H9 (cell line): ENCODE data around the gene ADAMTS16. TPM values are rescaled to one million over a fixed set of nuclear protein-coding genes. Genes with fewer than 3 reads are reported as not detected.

Experiments
- DNase-seq: peaks from one replicate; pipeline ENCODE4 v3.0.0-alpha.2; 2017
- H2AFZ ChIP-seq: one replicate; pipeline ENCODE4 v1.6.1; 2013; ENCODE audit warnings: mild to moderate bottlenecking, low read length, control low read depth, moderate library complexity
- H2AK5ac ChIP-seq: 2 replicates; pipeline ENCODE4 v1.6.1; 2013; ENCODE audit warnings: low read length, control low read depth, mixed read lengths; ENCODE audit not compliant: insufficient read length
- H2BK120ac ChIP-seq: one replicate; pipeline ENCODE4 v1.6.1; 2013; ENCODE audit warnings: low read depth, mild to moderate bottlenecking, low read length, control low read depth, inconsistent platforms; ENCODE audit not compliant: poor library complexity, severe bottlenecking
- H2BK12ac ChIP-seq: 2 replicates; pipeline ENCODE4 v1.6.1; 2013; ENCODE audit warnings: low read length, control low read depth, mixed read lengths, low read depth; ENCODE audit not compliant: insufficient read length
- H2BK15ac ChIP-seq: 2 replicates; pipeline ENCODE4 v1.6.1; 2013; ENCODE audit warnings: low read depth, low read length, control low read depth
- H2BK20ac ChIP-seq: one replicate; pipeline ENCODE4 v1.6.1; 2013; ENCODE audit warnings: low read depth, mild to moderate bottlenecking, low read length, control low read depth, inconsistent platforms; ENCODE audit not compliant: poor library complexity, severe bottlenecking
- H2BK5ac ChIP-seq: 2 replicates; pipeline ENCODE4 v1.6.1; 2013; ENCODE audit warnings: low read length, control low read depth, mixed read lengths; ENCODE audit not compliant: insufficient read length
- H3K14ac ChIP-seq: 2 replicates; pipeline ENCODE4 v1.6.1; 2013; ENCODE audit warnings: low read length, control low read depth; ENCODE audit not compliant: insufficient read depth
- H3K18ac ChIP-seq: 2 replicates; pipeline ENCODE4 v1.6.1; 2013; ENCODE audit warnings: low read depth, mild to moderate bottlenecking, mixed read lengths, low read length, control low read depth; ENCODE audit not compliant: insufficient read length
- H3K23ac ChIP-seq: 2 replicates; pipeline ENCODE4 v1.6.1; 2013; ENCODE audit warnings: low read length, control low read depth, mixed read lengths, low read depth; ENCODE audit not compliant: insufficient read length
- H3K23me2 ChIP-seq: 2 replicates; pipeline ENCODE4 v1.6.1; 2013; ENCODE audit warnings: low read depth, mild to moderate bottlenecking, mixed read lengths, low read length, control low read depth; ENCODE audit not compliant: insufficient read length, poor library complexity, severe bottlenecking
- H3K27ac ChIP-seq: 2 replicates; pipeline ENCODE4 v1.5.1; 2013; ENCODE audit warnings: low read length, control low read depth, mixed read lengths, low read depth; ENCODE audit not compliant: insufficient read length
- H3K27me3 ChIP-seq: 2 replicates; pipeline ENCODE4 v1.6.1; 2013; ENCODE audit warnings: low read length, control low read depth, inconsistent platforms; ENCODE audit not compliant: insufficient read depth
- H3K4ac ChIP-seq: 2 replicates; pipeline ENCODE4 v1.6.1; 2013; ENCODE audit warnings: low read depth, mild to moderate bottlenecking, control low read depth, inconsistent platforms, low read length, moderate library complexity
- H3K4me1 ChIP-seq: 2 replicates; pipeline ENCODE4 v1.6.1; 2013; ENCODE audit warnings: low read length, control low read depth, inconsistent platforms; ENCODE audit not compliant: insufficient read depth
- H3K4me2 ChIP-seq: 2 replicates; pipeline ENCODE4 v1.6.1; 2013; ENCODE audit warnings: low read length, control low read depth, mixed read lengths; ENCODE audit not compliant: insufficient read length, insufficient read depth
- H3K56ac ChIP-seq: 2 replicates; pipeline ENCODE4 v1.6.1; 2013; ENCODE audit warnings: low read depth, mild to moderate bottlenecking, mixed read lengths, low read length, control low read depth; ENCODE audit not compliant: insufficient read length
- H3K79me1 ChIP-seq: 2 replicates; pipeline ENCODE4 v1.6.1; 2013; ENCODE audit warnings: low read depth, mild to moderate bottlenecking, moderate library complexity, low read length, control low read depth, inconsistent platforms; ENCODE audit not compliant: insufficient read depth, poor library complexity, severe bottlenecking
- H3K79me2 ChIP-seq: 2 replicates; pipeline ENCODE4 v1.6.1; 2013; ENCODE audit warnings: low read length, control low read depth, inconsistent platforms; ENCODE audit not compliant: insufficient read depth
- H3K9ac ChIP-seq: 2 replicates; pipeline ENCODE4 v1.6.1; 2013; ENCODE audit warnings: low read length, control low read depth, mixed read lengths; ENCODE audit not compliant: insufficient read length; ENCODE audit errors: extremely low read depth
- H3K9me3 ChIP-seq: one replicate; pipeline ENCODE4 v1.6.1; 2013; ENCODE audit warnings: low read depth, low read length, inconsistent platforms; ENCODE audit not compliant: control insufficient read depth
- H3T11ph ChIP-seq: one replicate; pipeline ENCODE4 v1.6.1; 2013; ENCODE audit warnings: mild to moderate bottlenecking, low read length, control low read depth, inconsistent platforms
- H4K20me1 ChIP-seq: one replicate; pipeline ENCODE4 v1.6.1; 2013; ENCODE audit not compliant: control insufficient read depth, insufficient read length, insufficient read depth
- H4K5ac ChIP-seq: 2 replicates; pipeline ENCODE4 v1.6.1; 2013; ENCODE audit warnings: low read depth, mild to moderate bottlenecking, mixed read lengths, low read length, control low read depth; ENCODE audit not compliant: insufficient read length
- H4K8ac ChIP-seq: replicated peaks from 2 replicates; pipeline ENCODE4 v1.6.1; 2013; ENCODE audit warnings: low read length, control low read depth, mixed read lengths, low read depth; ENCODE audit not compliant: insufficient read length
- H4K91ac ChIP-seq: 2 replicates; pipeline ENCODE4 v1.6.1; 2013; ENCODE audit warnings: low read depth, mild to moderate bottlenecking, moderate library complexity, mixed read lengths, low read length, control low read depth; ENCODE audit not compliant: insufficient read length
- H3K27ac Mint-ChIP-seq, 3 experiments: 2 replicates in 2 of 3; 3 replicates in 1 of 3; pipeline ENCODE4 v1.8.0; 2020 to 2021; ENCODE audit warnings: mixed read lengths in 3 of 3, mild to moderate bottlenecking in 1 of 3, moderate library complexity in 1 of 3
- H3K27me3 Mint-ChIP-seq: 2 replicates; pipeline ENCODE4 v1.8.0; 2021; ENCODE audit warnings: low read depth, mild to moderate bottlenecking, moderate library complexity, mixed read lengths
- H3K36me3 Mint-ChIP-seq, 3 experiments: 2 replicates in 2 of 3; 3 replicates in 1 of 3; pipeline ENCODE4 v1.8.0; 2020 to 2021; ENCODE audit warnings: low read depth in 3 of 3, mixed read lengths in 3 of 3; ENCODE audit not compliant: insufficient read depth in 1 of 3
- H3K4me1 Mint-ChIP-seq, 2 experiments: 2 replicates each; pipeline ENCODE4 v1.8.0; 2020; ENCODE audit warnings: mixed read lengths in 2 of 2
- H3K4me3 Mint-ChIP-seq, 2 experiments: 2 replicates in 1 of 2; 3 replicates in 1 of 2; pipeline ENCODE4 v1.8.0; 2020 to 2021; ENCODE audit warnings: mild to moderate bottlenecking in 2 of 2, mixed read lengths in 2 of 2, moderate library complexity in 1 of 2
- H3K9me3 Mint-ChIP-seq, 2 experiments: 2 replicates in 1 of 2; 3 replicates in 1 of 2; pipeline ENCODE4 v1.8.0; 2020; ENCODE audit warnings: mild to moderate bottlenecking in 2 of 2, mixed read lengths in 2 of 2, moderate library complexity in 1 of 2
- WGBS: extraction: QIAGEN DNeasy Blood & Tissue Kit; methylation state at CpG from one replicate; pipeline ENCODE4 v1.1.7; 2013; ENCODE audit warnings: missing lambda C conversion rate, low lambda C conversion rate, mixed read lengths; ENCODE audit not compliant: insufficient read length; ENCODE audit errors: extremely low coverage; 5-methylcytosine and 5-hydroxymethylcytosine counted together
- total RNA-seq: library from RNA; stranded (reverse); gene quantifications from 2 replicates; pipeline ENCODE4 v1.2.1, GENCODE V29; 2021
- TF ChIP-seq, protein P1 (sequence below): fragments of 200-600 bp; sonication (generic); conservative IDR thresholded peaks from 3 replicates; pipeline ENCODE4 v1.8.0; 2021; ENCODE audit warnings: antibody characterized with exemption, mild to moderate bottlenecking

ADAMTS16 gene
- total RNA-seq, 1 experiment from 2014 or later = 4.5 TPM

DNA sequence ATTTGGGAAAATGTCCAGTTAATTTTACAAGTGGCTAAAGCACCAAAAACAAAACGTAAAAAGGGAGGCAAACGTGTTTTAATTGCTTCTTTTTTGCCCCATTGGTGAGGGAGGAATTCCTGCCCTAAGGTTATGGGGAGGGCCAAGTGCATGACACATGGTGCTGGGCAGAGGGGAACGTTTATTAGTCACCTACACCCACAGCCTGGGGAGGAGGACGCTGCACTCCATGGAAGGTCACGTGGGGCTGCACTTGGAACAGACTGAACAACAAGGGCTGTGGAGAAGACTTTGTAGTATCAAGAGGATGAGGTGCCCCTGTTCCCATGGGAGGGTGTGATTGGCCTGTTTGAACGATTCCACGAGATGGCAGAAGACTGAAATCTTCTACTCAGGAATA is 13.7 kb upstream of the ADAMTS16 start:
- H3K27me3 Mint-ChIP-seq = no peaks in the 10 kb centered on the region
- Histone ChIP-seq H2AK5ac (no peak overlapping the region), H3K14ac (no peak overlapping the region), H3K18ac (no peak overlapping the region), H3K4me1 (no peaks in the 10 kb centered on the region; the same call in 1 of the 2 replicates), H3K56ac (no peak overlapping the region), H3K79me1 (no peaks in the 10 kb centered on the region), H4K8ac (no peak overlapping the region), H3K9me3 (no peaks in the 10 kb centered on the region), H3K27ac (no peak overlapping the region), H3K4ac (no peak overlapping the region), H2BK120ac (no peak overlapping the region), H3K4me2 (no peak overlapping the region), H2BK20ac (no peak overlapping the region), H3K79me2 (no peaks in the 10 kb centered on the region), H3K23me2 (no peaks in the 10 kb centered on the region), H2BK12ac (no peak overlapping the region), H2AFZ (no peak overlapping the region), H2BK15ac (no peak overlapping the region), H3T11ph (no peak overlapping the region), H4K5ac (no peak overlapping the region), H4K20me1 (no peaks in the 10 kb centered on the region), H3K9ac (no peak overlapping the region), H3K27me3 (no peaks in the 10 kb centered on the region), H3K23ac (no peak overlapping the region), H4K91ac (no peak overlapping the region), H2BK5ac (no peak overlapping the region)
- peaks cover 3 to 6% of the 10 kb centered on the region in 2 experiments; a peak in 3 of 4 replicates for H3K4me1 Mint-ChIP-seq
- no peak for DNase-seq
- H3K4me3 Mint-ChIP-seq = no peak overlapping the region
- TF ChIP-seq, protein P1, sequence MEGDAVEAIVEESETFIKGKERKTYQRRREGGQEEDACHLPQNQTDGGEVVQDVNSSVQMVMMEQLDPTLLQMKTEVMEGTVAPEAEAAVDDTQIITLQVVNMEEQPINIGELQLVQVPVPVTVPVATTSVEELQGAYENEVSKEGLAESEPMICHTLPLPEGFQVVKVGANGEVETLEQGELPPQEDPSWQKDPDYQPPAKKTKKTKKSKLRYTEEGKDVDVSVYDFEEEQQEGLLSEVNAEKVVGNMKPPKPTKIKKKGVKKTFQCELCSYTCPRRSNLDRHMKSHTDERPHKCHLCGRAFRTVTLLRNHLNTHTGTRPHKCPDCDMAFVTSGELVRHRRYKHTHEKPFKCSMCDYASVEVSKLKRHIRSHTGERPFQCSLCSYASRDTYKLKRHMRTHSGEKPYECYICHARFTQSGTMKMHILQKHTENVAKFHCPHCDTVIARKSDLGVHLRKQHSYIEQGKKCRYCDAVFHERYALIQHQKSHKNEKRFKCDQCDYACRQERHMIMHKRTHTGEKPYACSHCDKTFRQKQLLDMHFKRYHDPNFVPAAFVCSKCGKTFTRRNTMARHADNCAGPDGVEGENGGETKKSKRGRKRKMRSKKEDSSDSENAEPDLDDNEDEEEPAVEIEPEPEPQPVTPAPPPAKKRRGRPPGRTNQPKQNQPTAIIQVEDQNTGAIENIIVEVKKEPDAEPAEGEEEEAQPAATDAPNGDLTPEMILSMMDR = no peak
- H3K9me3 Mint-ChIP-seq = no peaks in the 10 kb centered on the region
- no CpG with 5 or more reads among the region's 7 CpGs for WGBS
- H3K36me3 Mint-ChIP-seq = no peaks in the 10 kb centered on the region
- H3K27ac Mint-ChIP-seq = no peak overlapping the region
